ENCODE results near the gene ARAP1.

The ARAP1 gene

DNA sequence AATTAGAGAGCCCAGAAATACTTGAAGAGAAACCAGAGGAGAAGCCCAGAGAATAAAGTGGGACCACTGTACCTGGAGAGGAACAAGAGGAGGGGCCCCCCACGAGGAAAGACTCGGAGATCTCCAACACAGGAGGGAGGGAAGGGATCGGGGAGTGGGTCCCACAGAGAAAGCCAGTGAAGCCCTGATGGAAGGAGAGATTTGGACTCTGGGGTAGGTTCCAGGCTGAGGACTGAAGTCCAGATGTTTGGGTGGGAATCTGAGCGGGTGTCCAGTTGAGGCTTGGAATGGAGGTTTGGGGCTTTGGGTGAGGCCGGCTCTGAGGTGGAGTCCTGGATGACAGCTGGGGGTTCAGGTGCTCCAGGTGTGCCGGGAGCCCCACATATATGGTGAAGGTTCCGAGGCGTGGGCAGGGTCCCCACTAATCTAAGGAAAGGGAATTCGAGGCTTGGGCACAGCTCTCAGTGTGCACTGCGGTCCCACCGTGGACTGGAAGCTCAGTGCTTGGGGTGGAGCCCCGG lies 110.6 kb downstream of the ARAP1 start:
- TF ChIP-seq, protein P1, sequence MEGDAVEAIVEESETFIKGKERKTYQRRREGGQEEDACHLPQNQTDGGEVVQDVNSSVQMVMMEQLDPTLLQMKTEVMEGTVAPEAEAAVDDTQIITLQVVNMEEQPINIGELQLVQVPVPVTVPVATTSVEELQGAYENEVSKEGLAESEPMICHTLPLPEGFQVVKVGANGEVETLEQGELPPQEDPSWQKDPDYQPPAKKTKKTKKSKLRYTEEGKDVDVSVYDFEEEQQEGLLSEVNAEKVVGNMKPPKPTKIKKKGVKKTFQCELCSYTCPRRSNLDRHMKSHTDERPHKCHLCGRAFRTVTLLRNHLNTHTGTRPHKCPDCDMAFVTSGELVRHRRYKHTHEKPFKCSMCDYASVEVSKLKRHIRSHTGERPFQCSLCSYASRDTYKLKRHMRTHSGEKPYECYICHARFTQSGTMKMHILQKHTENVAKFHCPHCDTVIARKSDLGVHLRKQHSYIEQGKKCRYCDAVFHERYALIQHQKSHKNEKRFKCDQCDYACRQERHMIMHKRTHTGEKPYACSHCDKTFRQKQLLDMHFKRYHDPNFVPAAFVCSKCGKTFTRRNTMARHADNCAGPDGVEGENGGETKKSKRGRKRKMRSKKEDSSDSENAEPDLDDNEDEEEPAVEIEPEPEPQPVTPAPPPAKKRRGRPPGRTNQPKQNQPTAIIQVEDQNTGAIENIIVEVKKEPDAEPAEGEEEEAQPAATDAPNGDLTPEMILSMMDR (IDR thresholded peaks at IDR 0.05; ENCODE audit: insufficient read depth, missing control alignments): no peak
- no peak for DNase-seq (ENCODE audit: insufficient read length, low spot score)
- FAIRE-seq: no peak

DNA sequence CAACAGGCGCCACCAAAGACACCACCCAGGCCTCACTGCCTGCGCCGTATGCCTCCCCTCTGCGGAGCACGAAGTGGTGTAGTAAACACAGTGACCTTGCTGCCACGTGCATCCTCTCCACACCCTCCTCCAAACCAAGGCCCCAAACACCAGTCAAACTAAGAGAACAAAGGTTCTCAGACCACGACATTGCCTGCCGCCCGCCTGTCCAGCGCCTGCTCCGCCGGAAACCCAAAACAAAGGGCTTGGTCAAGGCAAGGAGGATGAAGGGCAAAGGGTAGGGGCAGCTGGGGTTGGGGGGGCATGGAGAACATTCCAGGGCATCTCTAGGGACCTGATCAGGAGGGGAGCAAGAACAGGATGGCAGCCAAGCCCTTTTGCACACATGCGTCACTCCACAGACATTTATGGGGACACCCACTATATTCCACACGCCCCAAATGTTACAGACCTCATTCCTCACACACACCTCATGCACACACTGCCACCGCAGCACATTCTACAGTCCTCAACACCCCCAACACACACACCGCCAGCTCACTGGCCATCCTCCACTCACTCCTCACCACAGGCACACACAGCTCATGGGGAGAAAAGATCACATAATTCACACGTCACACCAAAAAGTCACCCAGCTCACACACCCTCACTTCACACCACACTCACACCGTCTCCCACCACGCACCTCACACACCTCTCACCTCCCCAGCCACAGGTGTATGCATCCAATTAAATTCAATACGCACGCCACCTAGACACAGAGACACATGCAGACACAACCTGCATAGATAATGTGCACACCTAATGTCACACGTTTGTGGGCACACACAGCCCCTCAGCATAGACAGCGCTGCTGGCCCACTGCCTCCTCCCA lies 112.5 kb downstream of the ARAP1 start:
- TF ChIP-seq, protein P1 (IDR thresholded peaks at IDR 0.05; ENCODE audit: insufficient read depth, missing control alignments): no peak
- no peak for FAIRE-seq
- no peak for DNase-seq (ENCODE audit: insufficient read length, low spot score)

DNA sequence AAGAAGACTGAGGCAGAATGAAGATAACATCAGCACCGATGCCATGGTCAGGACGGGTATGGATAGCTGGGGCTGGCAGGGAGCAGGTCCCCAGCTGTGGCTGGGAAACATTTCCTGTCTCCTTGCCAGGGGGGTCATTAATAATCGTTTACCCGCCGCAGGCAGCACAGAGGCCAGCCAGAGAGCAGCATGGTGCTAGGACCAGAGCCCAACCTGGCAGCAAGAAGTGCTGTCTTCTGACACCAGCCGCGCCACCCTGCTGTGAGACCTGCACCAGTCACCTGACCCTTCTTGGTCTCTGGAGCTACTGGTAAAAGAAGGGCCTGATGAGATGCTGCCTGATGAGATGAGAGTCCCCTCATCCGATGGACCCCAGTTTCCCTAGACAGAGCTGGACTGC lies 114.3 kb downstream of the ARAP1 start:
- DNase-seq (ENCODE audit: insufficient read length, low spot score) (no peak), FAIRE-seq (no peak)
- TF ChIP-seq, protein P1 (IDR thresholded peaks at IDR 0.05; ENCODE audit: insufficient read depth, missing control alignments): no peak

DNA sequence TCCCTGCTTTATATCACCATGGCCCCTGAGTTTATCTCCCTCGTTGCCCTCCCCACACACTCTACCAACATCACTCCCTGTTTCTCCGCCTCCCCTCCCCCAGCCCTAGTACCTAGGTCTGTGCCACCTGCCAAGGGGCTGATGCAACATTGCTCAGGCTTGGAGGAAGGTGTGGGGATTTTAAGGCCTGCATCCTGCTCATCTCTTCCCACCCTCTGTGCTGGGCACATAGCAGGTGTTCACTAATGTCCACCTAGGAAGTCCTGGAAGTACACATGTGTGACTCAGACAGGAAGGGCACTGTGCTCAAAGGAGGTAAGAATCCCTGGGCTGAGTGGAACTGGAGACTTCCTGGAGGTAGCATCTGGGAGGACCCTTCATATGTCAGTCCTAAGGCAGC lies 115.0 kb downstream of the ARAP1 start:
- no peak for DNase-seq (ENCODE audit: insufficient read length, low spot score)
- TF ChIP-seq, protein P1 (IDR thresholded peaks at IDR 0.05; ENCODE audit: insufficient read depth, missing control alignments): no peak
- no peak for FAIRE-seq

DNA sequence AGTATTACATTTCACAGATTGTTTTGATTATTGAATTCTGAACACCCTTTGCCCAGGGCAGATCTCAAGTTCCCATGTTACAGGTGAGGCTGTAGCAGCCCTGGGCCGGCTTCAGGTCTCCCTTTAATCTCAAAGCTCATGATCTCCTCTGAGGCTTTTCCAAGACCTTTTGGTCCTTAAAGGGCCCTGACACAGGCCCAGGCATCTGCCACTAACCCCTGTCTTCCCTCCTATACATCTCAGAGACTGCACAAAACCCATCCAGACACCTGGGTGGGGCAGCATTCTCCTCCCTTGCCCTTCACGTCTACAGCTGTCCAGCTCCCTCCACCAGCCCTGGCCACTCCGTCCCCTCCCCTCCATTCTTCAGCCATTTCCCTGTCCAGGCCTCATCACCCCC lies 115.8 kb downstream of the ARAP1 start:
- TF ChIP-seq, protein P1 (IDR thresholded peaks at IDR 0.05; ENCODE audit: insufficient read depth, missing control alignments): no peak
- DNase-seq (ENCODE audit: insufficient read length, low spot score) (no peak), FAIRE-seq (no peak)

DNA sequence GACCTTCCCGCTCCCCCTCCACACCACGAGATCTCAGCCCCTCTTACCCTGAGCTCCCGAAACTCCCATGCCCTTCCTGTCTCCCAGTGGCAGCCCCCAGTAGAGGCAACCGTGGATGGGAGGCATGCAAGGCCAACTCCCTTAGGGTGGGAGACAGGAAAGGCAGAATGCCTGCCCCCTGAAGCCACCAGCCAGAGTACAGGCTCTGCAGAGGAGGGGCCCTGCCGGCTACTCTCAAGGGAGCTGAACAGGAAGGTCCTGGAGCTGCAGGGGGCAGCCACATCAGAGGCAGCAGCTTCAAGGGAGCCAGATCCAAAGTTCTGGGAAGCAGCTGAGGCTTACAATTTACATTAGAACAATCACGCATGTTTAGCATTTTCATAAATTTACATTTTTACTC lies 116.3 kb downstream of the ARAP1 start:
- DNase-seq (ENCODE audit: insufficient read length, low spot score) (no peak), FAIRE-seq (no peak)
- TF ChIP-seq, protein P1 (IDR thresholded peaks at IDR 0.05; ENCODE audit: insufficient read depth, missing control alignments): no peak

DNA sequence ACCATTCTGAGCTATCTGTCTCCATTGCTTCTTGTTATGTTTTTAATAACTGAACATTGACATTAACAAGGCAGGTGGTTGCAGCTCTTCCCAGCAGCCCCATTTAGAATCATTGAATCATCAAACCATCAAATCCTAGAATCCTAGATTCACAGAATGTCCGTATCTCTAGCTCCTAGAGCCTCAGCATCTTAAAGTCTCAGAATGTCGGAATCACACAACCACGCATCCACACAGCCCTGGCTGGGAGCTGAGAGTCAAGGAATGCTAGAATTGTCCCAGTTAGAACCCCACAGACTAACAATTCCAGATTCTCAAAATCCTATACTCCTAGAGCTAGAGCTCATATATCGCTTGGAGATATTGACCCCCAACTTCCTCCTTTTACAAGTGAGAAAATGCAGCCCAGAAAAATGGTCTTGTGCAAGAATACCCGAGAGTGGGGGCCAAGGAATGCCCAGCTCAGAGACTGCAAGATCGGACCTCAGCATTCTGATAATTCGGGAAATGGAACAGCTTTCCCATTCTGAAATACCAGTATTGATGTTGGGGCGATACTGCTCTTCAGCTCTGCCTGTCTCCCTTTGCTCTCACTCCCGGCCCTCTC lies 116.8 kb downstream of the ARAP1 start:
- TF ChIP-seq, protein P1 (IDR thresholded peaks at IDR 0.05; ENCODE audit: insufficient read depth, missing control alignments): no peak
- DNase-seq (ENCODE audit: insufficient read length, low spot score): no peak
- no peak for FAIRE-seq
